Colonic mucosa (tissue), 4 donors: ENCODE results near the gene TNFSF15. TPM values are rescaled to one million over a fixed set of nuclear protein-coding genes. Genes with fewer than 3 reads are reported as not detected.

Source experiments
- DNase-seq: peaks from one replicate; pipeline ENCODE4 v3.0.0-alpha.2; 2020
- H3K27ac ChIP-seq: fragments of 200-600 bp; one replicate; pipeline ENCODE4 v1.8.0; 2021
- H3K27me3 ChIP-seq: fragments of 200-600 bp; one replicate; pipeline ENCODE4 v1.8.0; 2021
- H3K36me3 ChIP-seq: fragments of 200-600 bp; one replicate; pipeline ENCODE4 v1.8.0; 2021
- H3K4me1 ChIP-seq: fragments of 200-600 bp; one replicate; pipeline ENCODE4 v1.8.0; 2021; ENCODE audit warnings: mild to moderate bottlenecking
- H3K4me3 ChIP-seq: fragments of 200-600 bp; one replicate; pipeline ENCODE4 v1.8.0; 2021
- H3K9ac ChIP-seq, 2 donors: one replicate each; pipeline ENCODE4 v1.7.0; 2013; ENCODE audit warnings: control low read depth in 2 of 2, low read depth in 2 of 2, low read length in 2 of 2
- H3K9me3 ChIP-seq: fragments of 200-600 bp; one replicate; pipeline ENCODE4 v1.8.0; 2021
- CTCF ChIP-seq: fragments of 200-600 bp; IDR thresholded peaks from one replicate; pipeline ENCODE4 v1.8.0; 2022; ENCODE audit warnings: antibody characterized with exemption, mild to moderate bottlenecking
- intact Hi-C: fragments of 100-400 bp; cut with DNase I; formaldehyde crosslinking; loops from one replicate; pipeline ENCODE4 v1.14.1; 2022
- total RNA-seq, 2 donors: library from RNA; stranded (reverse); fragmentation: NEBNext Ultra II Directional in 1 of 2; extraction: Animal tissue kit (Norgen Biotek cat#: 25700) in 1 of 2; gene quantifications; one replicate each; pipeline ENCODE4 v1.2.1, GENCODE V29; 2021
- donor health status: healthy.
- donor health status: DM: no; HTN: no; CAD: no.
- donor health status: DM: no; HTN: no; CAD: no.

TNFSF15 gene
- total RNA-seq, 2 donors from 2014 or later, result 0.84 to 2.9 TPM

- no peak for DNase-seq
- H3K4me3 ChIP-seq, result no peak overlapping the region
- H3K27me3 ChIP-seq, result no peaks in the 10 kb centered on the region
- intact Hi-C loops, result no loop called here
- H3K27ac ChIP-seq, result no peak overlapping the region
- TF ChIP-seq CTCF, result no peak
- H3K9ac ChIP-seq, result no peak overlapping the region
- H3K4me1 ChIP-seq, result no peaks in the 10 kb centered on the region
- H3K36me3 ChIP-seq, result no peaks in the 10 kb centered on the region
- H3K9me3 ChIP-seq, result no peaks in the 10 kb centered on the region
These were observed 18.3 kb upstream of the TNFSF15 start for GRCh38 chr9:114824110-114824509.

- Histone ChIP-seq H3K9me3 (no peaks in the 10 kb centered on the region), H3K4me3 (no peak overlapping the region), H3K36me3 (no peaks in the 10 kb centered on the region), H3K4me1 (no peaks in the 10 kb centered on the region), H3K27ac (no peak overlapping the region), H3K9ac (no peak overlapping the region), H3K27me3 (no peaks in the 10 kb centered on the region)
- no peak for TF ChIP-seq CTCF
- intact Hi-C loops, result no loop called here
- DNase-seq, result no peak
These were observed 17.6 kb upstream of the TNFSF15 start for GRCh38 chr9:114823441-114823840.

GRCh38 chr9:114822708-114823107 is 16.9 kb upstream of the TNFSF15 start:
- no peaks in the 10 kb centered on the region for H3K4me1 ChIP-seq
- intact Hi-C loops, result no loop called here
- no peak overlapping the region for H3K4me3 ChIP-seq
- no peaks in the 10 kb centered on the region for H3K9me3 ChIP-seq
- no peaks in the 10 kb centered on the region for H3K27me3 ChIP-seq
- no peak overlapping the region for H3K27ac ChIP-seq
- H3K36me3 ChIP-seq, result no peaks in the 10 kb centered on the region
- no peak overlapping the region for H3K9ac ChIP-seq
- no peak for TF ChIP-seq CTCF
- no peak for DNase-seq

GRCh38 chr9:114820776-114821501 is 15.1 kb upstream of the TNFSF15 start:
- H3K27ac ChIP-seq, result no peak overlapping the region
- no peak overlapping the region for H3K9ac ChIP-seq
- no peak overlapping the region for H3K4me3 ChIP-seq
- no peaks in the 10 kb centered on the region for H3K9me3 ChIP-seq
- H3K36me3 ChIP-seq, result no peaks in the 10 kb centered on the region
- no peak for DNase-seq
- intact Hi-C loops, result no loop called here
- TF ChIP-seq CTCF, result no peak
- no peaks in the 10 kb centered on the region for H3K27me3 ChIP-seq
- no peaks in the 10 kb centered on the region for H3K4me1 ChIP-seq

- H3K4me1 ChIP-seq, result no peaks in the 10 kb centered on the region
- no peaks in the 10 kb centered on the region for H3K27me3 ChIP-seq
- no peak for DNase-seq
- H3K9ac ChIP-seq, result no peak overlapping the region
- H3K4me3 ChIP-seq, result no peak overlapping the region
- H3K9me3 ChIP-seq, result no peaks in the 10 kb centered on the region
- intact Hi-C loops, result no loop called here
- TF ChIP-seq CTCF, result no peak
- no peak overlapping the region for H3K27ac ChIP-seq
- no peaks in the 10 kb centered on the region for H3K36me3 ChIP-seq
These were observed 12.3 kb upstream of the TNFSF15 start for GRCh38 chr9:114818178-114818577.
